HG03135 (cell line): ENCODE measurements around the gene ZNF397.

Experiments used
- ATAC-seq: cut with Tn5 transposase; IDR thresholded peaks from one replicate; pipeline ENCODE4 v1.9.1; 2021; ENCODE audit warnings: mild to moderate bottlenecking, moderate library complexity; ENCODE audit not compliant: unreplicated experiment

The ZNF397 gene

GRCh38 chr18:35245719-35246317, 5.0 kb downstream of the ZNF397 start:
- ATAC-seq = no peak

DNA sequence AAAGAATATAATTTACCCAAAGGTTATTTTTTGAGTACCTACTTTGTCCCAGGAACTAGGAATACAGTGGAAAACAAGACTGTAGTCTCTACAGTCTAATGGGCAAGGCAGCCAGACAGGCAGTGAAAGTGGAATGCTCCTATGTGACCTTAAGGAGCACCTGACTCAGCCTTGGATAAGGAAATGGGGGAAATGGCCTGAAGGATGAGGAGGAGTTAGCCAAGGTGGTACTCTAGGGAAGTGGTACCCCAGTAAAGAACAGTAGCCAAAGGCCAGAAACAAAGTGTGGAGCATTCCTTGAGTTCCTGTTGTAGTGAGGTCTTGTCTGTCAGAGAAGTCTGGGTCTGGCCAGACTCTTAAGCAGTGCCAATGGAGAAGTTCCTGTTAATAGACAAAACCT, 6.0 kb downstream of the ZNF397 start:
- no peak for ATAC-seq

GRCh38 chr18:35247412-35248249, 6.8 kb downstream of the ZNF397 start:
- ATAC-seq = no peak

GRCh38 chr18:35248429-35248828, 7.6 kb downstream of the ZNF397 start:
- no peak for ATAC-seq

DNA sequence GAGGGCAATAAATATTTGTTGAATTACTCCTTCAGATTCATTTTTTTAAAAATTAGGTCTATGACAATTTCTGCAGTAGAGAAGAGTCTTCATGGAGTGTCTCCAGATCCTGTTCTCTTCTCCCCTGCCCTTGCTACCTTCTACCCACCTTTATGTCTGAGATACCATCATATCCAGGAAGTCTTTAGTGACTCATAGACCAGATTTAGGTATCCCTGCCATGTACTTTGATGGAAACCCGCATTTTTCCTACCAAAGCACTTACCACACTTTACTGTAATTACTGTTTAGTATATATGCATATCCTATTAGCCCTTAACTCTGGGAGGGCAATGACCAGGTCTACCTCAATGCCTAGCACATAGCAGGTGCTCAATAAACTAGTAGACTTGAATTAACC, 11.6 kb downstream of the ZNF397 start:
- ATAC-seq = no peak

GRCh38 chr18:35253655-35254287, 12.9 kb downstream of the ZNF397 start:
- no peak for ATAC-seq

DNA sequence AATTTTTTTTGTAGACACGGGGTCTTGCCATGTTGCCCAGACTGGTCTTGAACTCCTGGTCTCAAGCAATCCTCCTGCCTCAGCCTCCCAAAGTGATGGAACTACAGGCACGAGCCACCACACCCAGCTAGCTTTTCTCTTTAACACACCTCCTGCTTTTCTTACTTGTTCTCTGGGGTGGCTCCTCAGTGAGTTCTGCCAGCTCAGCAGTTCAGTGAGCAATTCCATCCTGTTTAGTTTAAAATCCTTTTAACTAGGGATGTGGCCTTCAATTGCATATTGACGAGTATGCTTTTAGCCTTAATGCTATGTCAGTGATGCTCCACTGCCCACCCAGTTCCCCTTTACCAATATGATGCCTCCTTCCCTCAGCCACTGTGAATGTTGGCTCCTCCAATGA, 16.1 kb downstream of the ZNF397 start:
- no peak for ATAC-seq

DNA sequence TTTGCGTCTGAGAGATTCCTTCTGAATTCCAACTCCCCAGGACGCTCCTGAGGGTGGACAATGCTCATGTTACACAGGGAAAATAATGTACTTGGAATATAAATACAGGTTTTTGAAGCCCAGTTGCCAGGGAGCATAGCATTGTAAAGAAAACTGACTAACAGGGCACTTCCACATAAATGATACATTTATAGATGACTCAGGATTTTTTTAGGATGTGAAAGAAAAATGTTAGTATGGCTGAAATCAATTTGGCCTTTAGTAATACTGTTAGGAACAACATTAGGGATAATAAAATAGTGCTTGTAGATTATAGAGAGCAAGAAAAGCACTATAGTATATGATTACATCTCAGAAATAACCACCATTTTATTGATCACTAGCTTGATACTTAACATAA, 23.6 kb downstream of the ZNF397 start:
- no peak for ATAC-seq

DNA sequence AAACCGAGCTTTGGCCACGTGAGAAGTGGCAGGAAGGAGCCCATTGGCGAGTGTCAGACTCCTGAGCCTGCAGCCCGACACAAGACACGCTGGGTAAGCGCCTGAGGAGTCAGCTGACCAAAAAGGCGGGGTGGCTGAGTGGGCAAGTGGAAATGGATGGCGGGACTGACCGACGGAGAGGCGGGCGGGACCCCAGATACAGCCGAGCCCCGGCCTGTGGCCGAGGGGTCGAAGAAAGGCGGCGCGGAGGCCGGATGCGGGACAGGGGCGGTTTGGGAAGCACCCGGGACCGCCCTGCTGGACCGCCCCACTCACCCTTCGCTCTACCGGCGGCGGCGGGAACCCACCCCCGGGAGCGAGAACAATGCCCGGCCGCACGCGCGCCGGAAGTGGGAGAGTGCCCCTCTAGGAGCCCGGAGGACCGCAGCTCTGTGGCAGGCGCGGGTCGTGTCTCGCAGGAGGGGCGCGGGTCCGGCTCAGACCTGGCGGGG, 26.4 kb downstream of the ZNF397 start:
- peak; percentile 72 for ATAC-seq

DNA sequence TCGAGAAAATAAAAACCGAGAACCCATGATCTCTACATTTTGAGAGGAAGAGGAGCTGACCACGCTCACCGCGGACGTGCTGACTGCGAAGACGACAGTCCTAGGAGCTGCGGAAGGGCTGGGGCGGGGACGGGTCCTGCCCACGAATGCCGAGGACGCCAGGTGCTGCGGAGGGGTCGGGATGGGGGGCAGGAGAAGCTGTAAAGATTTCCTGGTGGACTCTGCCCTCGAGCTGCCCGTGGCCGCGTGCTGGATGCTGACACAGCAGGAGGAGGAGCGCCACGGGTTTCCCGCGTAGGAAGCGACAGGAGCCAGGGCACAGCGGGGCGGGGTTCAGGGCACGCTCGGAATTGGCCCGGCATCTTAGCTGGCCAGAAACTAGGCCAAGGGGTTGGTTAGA, 27.0 kb downstream of the ZNF397 start:
- no peak for ATAC-seq

DNA sequence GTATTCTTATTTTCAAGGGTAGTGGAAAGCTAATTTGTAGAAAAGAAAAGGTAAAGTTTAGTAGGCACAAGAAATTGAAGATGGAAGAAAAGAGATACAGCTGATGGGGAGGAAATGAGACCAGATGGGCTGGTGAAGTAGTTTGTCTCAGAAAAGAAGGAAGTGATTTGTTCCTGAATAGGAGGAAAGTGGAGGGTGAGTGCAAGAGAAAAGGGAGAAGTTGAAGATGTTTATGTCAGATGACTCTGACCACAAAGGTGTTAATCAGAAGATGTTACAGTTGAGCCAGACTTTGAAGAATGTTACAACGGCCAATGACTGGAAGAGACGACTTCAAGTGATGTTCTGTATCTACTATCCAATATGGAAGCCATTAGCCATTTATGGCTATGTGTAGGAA, 28.0 kb downstream of the ZNF397 start:
- ATAC-seq = no peak

DNA sequence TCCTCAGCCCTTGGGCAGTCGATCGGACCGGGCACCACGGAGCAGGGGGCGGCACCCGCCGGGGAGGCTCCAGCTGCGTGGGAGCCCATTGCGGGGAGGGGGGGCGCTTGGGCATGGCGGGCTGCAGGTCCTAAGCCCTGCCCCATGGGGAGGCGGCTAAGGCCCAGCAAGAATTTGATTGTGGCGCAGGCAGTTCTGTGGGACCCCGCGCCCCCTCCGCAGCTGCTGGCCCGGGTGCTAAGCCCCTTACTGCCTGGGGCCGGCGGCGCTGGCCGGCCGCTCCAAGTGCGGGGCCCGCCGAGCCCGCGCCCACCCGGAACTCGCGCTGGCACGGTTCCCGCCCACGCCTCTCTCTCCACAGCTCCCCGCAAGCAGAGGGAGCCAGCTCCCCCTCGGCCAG, 30.8 kb downstream of the ZNF397 start:
- ATAC-seq = no peak

DNA sequence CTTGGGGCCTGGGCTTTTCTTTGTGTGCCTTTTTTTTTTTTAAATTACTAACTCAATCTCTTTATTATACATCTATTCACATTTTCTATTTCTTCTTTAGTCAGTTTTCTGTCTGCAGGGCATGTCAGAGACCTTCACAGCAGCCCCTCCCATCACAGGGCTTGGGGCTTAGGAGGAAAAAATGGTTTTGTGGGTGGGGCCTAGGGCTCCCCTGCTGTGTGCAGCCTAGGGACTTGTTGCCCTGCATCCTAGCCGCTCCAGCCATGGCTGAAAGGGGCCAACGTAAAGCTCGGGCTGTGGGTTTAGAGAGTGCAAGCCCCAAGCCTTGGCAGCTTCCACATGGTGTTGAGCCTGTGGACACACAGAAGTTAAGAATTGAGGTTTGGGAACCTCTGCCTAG, 35.4 kb downstream of the ZNF397 start:
- no peak for ATAC-seq

DNA sequence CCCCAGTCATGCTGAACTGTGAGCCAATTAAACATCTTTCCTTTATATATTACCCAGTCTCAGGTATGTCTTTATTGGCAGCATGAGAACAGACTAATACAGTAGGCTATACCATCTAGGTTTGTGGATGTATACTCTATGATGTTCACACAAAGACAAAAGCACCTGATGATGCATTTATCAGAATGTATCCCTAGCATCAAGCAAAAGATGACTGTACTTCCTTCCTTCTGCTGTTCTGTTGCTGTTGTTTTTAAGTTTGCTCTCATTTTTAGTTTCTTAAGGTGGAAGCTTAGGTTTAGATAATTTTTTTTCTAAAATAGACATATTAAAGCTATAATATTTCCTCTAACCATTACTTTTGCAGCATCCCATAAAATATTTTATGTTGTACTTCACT, 36.8 kb downstream of the ZNF397 start:
- ATAC-seq = no peak

- ATAC-seq = no peak
Measured at GRCh38 chr18:35278085-35278484, 37.3 kb downstream of the ZNF397 start.

- ATAC-seq = no peak
Measured at GRCh38 chr18:35278969-35279368, 38.1 kb downstream of the ZNF397 start.

DNA sequence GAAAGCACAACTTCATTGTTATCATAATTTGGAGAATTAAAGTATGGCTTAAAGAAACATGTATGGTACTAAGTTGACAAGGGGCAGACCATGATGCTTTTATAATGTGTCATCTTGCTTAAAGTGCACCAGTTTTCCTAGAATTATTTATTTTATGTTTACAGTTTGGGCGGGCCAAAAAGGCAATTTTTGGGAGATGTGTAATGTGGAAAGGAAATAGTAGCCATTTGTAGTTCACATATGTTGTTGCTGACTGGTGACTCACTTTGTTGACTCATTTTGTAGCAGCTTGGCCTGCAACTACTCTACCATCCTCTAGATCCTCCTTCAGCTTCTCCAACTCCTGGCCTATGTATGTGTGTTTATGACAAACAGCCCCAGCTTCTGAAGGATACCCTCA, 41.5 kb downstream of the ZNF397 start:
- no peak for ATAC-seq

DNA sequence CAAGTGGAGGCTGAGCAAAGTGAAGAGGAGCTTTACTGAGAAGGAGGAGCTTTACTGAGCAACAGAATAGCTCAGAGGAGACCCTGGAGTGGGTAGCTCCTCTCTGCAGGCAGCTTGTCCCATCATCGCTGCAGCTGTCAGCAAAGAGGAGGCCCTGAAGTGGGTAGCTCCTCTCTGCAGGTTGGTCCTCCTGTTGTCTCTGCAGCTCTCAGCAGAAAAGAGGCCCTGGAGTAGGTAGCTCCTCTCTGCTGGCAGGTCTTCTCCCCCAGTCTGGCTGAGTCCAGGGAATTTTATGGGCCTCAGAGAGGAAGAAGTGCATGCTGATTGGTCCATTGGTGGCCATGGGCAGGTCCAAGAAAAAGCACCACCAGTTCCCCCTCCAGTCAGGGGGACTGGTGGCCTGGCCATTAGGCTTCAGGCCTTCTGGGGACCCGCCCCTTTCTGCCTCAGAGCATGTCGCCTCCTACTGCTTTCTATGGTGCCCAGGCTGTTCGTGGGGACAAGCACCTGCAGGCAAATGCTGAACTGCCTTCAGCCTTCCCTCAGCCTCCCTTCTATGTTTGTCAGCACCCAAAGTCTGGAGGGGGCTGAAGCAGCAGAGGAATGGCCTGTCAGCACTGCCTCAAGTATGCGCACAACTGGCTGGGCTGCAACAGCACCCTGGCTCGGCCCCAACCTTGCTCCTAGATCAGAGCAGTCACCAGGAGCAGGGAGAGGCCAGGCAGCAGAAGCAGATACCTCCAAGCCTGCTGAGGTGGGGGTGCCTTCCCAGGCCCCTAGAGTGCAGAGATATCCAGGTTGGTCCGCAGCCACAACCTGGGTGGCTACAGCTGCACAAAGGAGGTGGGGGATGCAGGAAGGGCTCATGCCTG, 43.3 kb downstream of the ZNF397 start:
- ATAC-seq = no peak

GRCh38 chr18:35284841-35285240, 44.0 kb downstream of the ZNF397 start:
- no peak for ATAC-seq

- peak; percentile 4 for ATAC-seq
Measured at GRCh38 chr18:35289293-35289692, 48.5 kb downstream of the ZNF397 start.

- peak; percentile 35 for ATAC-seq
Measured at GRCh38 chr18:35289727-35290093, 48.9 kb downstream of the ZNF397 start.
